ENCODE data around the gene PPP2R1A.
A peak's percentile ranks its signal among the peaks of the same experiment; 100 is the strongest.

PPP2R1A gene

GRCh38 chr19:52217576-52217975 lies 27.7 kb downstream of the PPP2R1A start:
- Histone ChIP-seq H3K9me3 (no peaks in the 10 kb centered on the region), H3K36me3 (peaks cover 97 to 100% (median 99%) of the 10 kb centered on the region in 3 donors), H3K4me3 (no peak overlapping the region), H3K27ac (no peak overlapping the region), H3K4me1 (no peaks in the 10 kb centered on the region), H3K27me3 (no peaks in the 10 kb centered on the region)
- TF ChIP-seq CTCF (IDR thresholded peaks at IDR 0.05) = no peak
- DNase-seq = no peak
- intact Hi-C loops (cut with DNase I; ENCODE audit: low total_unique reads) = loop anchor here (5.0 kb wide), 1 partner anchor 70 kb away; no protein-coding TSS in a partner anchor

GRCh38 chr19:52219611-52220010 lies 29.8 kb downstream of the PPP2R1A start:
- peaks cover 97 to 100% (median 98%) of the 10 kb centered on the region in 3 donors for H3K36me3 ChIP-seq
- no peak overlapping the region for H3K4me3 ChIP-seq
- intact Hi-C loops (cut with DNase I; ENCODE audit: low total_unique reads) = loop anchor here (5.0 kb wide), 1 partner anchor 72 kb away; no protein-coding TSS in a partner anchor

GRCh38 chr19:52221031-52221430 lies 31.2 kb downstream of the PPP2R1A start:
- TF ChIP-seq CTCF (IDR thresholded peaks at IDR 0.05) = no peak
- H3K27me3 ChIP-seq = no peaks in the 10 kb centered on the region
- peak in 1 of 2 donors; percentile 39 for DNase-seq
- intact Hi-C loops (cut with DNase I; ENCODE audit: low total_unique reads) = no loop called here
- no peaks in the 10 kb centered on the region for H3K4me1 ChIP-seq
- H3K4me3 ChIP-seq = no peak overlapping the region
- H3K9me3 ChIP-seq = no peaks in the 10 kb centered on the region
- no peak overlapping the region for H3K27ac ChIP-seq
- H3K36me3 ChIP-seq = peaks cover 96 to 100% (median 97%) of the 10 kb centered on the region in 3 donors

More at GRCh38 chr19:52219611-52220010, 29.8 kb downstream of the PPP2R1A start:
- Histone ChIP-seq H3K27ac (no peak overlapping the region), H3K9me3 (no peaks in the 10 kb centered on the region), H3K4me1 (no peaks in the 10 kb centered on the region), H3K27me3 (no peaks in the 10 kb centered on the region)
- peak in 1 of 2 donors; percentile 56 for DNase-seq
- no peak for TF ChIP-seq CTCF (IDR thresholded peaks at IDR 0.05)

GRCh38 chr19:52221831-52222375 lies 32.1 kb downstream of the PPP2R1A start:
- Histone ChIP-seq H3K4me1 (no peaks in the 10 kb centered on the region), H3K36me3 (peaks cover 96 to 100% (median 97%) of the 10 kb centered on the region in 3 donors), H3K4me3 (no peak overlapping the region), H3K27me3 (no peaks in the 10 kb centered on the region), H3K27ac (no peak overlapping the region), H3K9me3 (no peaks in the 10 kb centered on the region)
- intact Hi-C loops (cut with DNase I; ENCODE audit: low total_unique reads) = no loop called here
- DNase-seq = peak in 1 of 2 donors; percentile 32
- no peak for TF ChIP-seq CTCF (IDR thresholded peaks at IDR 0.05)

- Histone ChIP-seq H3K4me1 (no peaks in the 10 kb centered on the region), H3K27me3 (no peaks in the 10 kb centered on the region), H3K4me3 (no peak overlapping the region), H3K36me3 (peaks cover 89 to 100% (median 95%) of the 10 kb centered on the region in 3 donors), H3K27ac (no peak overlapping the region), H3K9me3 (no peaks in the 10 kb centered on the region)
- TF ChIP-seq CTCF (IDR thresholded peaks at IDR 0.05) = no peak
- DNase-seq = peak in 1 of 2 donors; percentile 12
- intact Hi-C loops (cut with DNase I; ENCODE audit: low total_unique reads) = no loop called here
These were observed 34.4 kb downstream of the PPP2R1A start for GRCh38 chr19:52224211-52224610.

All from tibial artery (tissue), 4 donors.